B cell (primary cell): ENCODE results near the gene ASIC3.
A peak's percentile ranks its signal among the peaks of the same experiment; 100 is the strongest.

Experiments used
- CTCF ChIP-seq: fragments of 200-600 bp; IDR thresholded peaks from one replicate; pipeline ENCODE4 v1.8.0; 2022; ENCODE audit warnings: antibody characterized with exemption, mild to moderate bottlenecking
- EZH2 ChIP-seq: IDR thresholded peaks from 2 replicates; pipeline ENCODE4 v1.6.1; 2012; ENCODE audit warnings: borderline replicate concordance, low read depth, mild to moderate bottlenecking, moderate library complexity, low read length; ENCODE audit not compliant: insufficient read depth, poor library complexity, severe bottlenecking

DNA sequence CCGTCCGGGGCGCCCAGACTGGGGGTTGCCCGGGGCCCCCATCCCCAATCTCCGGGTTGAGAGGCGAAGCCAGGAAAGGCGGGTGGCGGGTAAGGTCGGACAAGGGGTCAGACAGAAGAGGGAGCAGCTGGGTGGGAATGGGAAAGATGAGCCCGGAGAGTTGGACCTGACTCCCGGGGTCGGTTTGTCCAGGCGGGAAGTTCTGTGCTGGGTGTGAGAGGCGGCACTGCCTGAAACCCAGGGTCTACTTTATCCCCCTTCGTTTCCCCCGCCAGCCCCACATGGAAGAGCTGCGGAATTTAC lies 11.7 kb downstream of the ASIC3 start:
- TF ChIP-seq CTCF, result peak; percentile 63
- TF ChIP-seq EZH2, result no peak
